Measurements from ENCODE around the gene TM4SF18. TPM values are rescaled to one million over a fixed set of nuclear protein-coding genes. Genes with fewer than 3 reads are reported as not detected.

TM4SF18 gene
- polyA plus RNA-seq, 1 donor from 2014 or later = not detected

GRCh38 chr3:149330609-149331331 lies 2.7 kb downstream of the TM4SF18 start:
- Histone ChIP-seq H3K9ac (ENCODE audit: low read length) (no peak overlapping the region), H3K4me2 (ENCODE audit: low read length) (no peak overlapping the region), H3K9me3 (ENCODE audit: low read length) (no peaks in the 10 kb centered on the region), H4K20me1 (ENCODE audit: insufficient read depth) (no peaks in the 10 kb centered on the region), H3K36me3 (ENCODE audit: insufficient read depth, low read length) (no peaks in the 10 kb centered on the region), H3K79me2 (replicated peaks; ENCODE audit: insufficient read depth, low read length) (no peaks in the 10 kb centered on the region), H2AFZ (ENCODE audit: low read depth, low read length) (no peak overlapping the region), H3K4me3 (ENCODE audit: low read length) (no peak overlapping the region), H3F3A (ENCODE audit: insufficient read depth, low read length, poor library complexity, severe bottlenecking) (no peaks in the 10 kb centered on the region), H3K27me3 (ENCODE audit: insufficient read depth, low read depth, low read length) (no peaks in the 10 kb centered on the region), H3K9me2 (ENCODE audit: insufficient read depth, low read length) (no peaks in the 10 kb centered on the region), H3K27ac (ENCODE audit: low read length) (no peak overlapping the region)
- TF ChIP-seq CTCF (IDR thresholded peaks at IDR 0.05; ENCODE audit: poor library complexity, severe bottlenecking) (no peak), EZH2 (IDR thresholded peaks at IDR 0.05; ENCODE audit: borderline replicate concordance, insufficient read depth, low read length, poor library complexity, severe bottlenecking) (no peak), SMC3 (conservative IDR thresholded peaks at IDR 0.05; ENCODE audit: poor library complexity) (no peak), TAF1 (IDR thresholded peaks at IDR 0.05; ENCODE audit: low read depth) (no peak), RAD21 (conservative IDR thresholded peaks at IDR 0.05) (no peak), EP300 (conservative IDR thresholded peaks at IDR 0.05; ENCODE audit: poor library complexity, severe bottlenecking) (no peak), REST (IDR thresholded peaks at IDR 0.05; ENCODE audit: borderline replicate concordance) (no peak), MXI1 (conservative IDR thresholded peaks at IDR 0.05; ENCODE audit: poor library complexity, severe bottlenecking) (no peak), POLR2AphosphoS5 (IDR thresholded peaks at IDR 0.05) (no peak)

DNA sequence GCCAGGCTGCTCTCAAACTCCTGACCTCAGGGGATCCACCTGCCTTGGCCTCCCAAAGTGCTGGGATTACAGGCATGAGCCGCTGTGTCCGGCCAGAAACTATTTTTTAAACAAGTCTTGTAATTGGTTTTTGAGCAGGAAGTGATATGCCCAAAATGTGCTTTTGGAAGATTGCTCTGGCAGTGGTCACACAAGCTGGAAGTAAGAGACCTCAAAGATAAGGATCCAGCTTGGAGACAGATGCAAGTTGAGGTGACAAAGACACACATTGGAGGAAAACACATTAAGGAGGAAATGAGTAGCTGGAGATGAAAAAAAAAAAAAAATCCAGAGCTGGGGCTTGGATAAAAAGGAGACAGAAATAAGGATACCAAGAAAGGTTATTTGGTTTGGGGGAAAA lies 6.3 kb downstream of the TM4SF18 start:
- Histone ChIP-seq H3K9me3 (ENCODE audit: low read length) (no peaks in the 10 kb centered on the region), H3K36me3 (ENCODE audit: insufficient read depth, low read length) (no peaks in the 10 kb centered on the region), H4K20me1 (ENCODE audit: insufficient read depth) (no peaks in the 10 kb centered on the region), H3K9ac (ENCODE audit: low read length) (no peak overlapping the region), H2AFZ (ENCODE audit: low read depth, low read length) (no peak overlapping the region), H3K9me2 (ENCODE audit: insufficient read depth, low read length) (no peaks in the 10 kb centered on the region), H3K79me2 (replicated peaks; ENCODE audit: insufficient read depth, low read length) (no peaks in the 10 kb centered on the region), H3K27ac (ENCODE audit: low read length) (no peak overlapping the region), H3K27me3 (ENCODE audit: insufficient read depth, low read depth, low read length) (no peaks in the 10 kb centered on the region), H3K4me2 (ENCODE audit: low read length) (no peak overlapping the region), H3F3A (ENCODE audit: insufficient read depth, low read length, poor library complexity, severe bottlenecking) (no peaks in the 10 kb centered on the region), H3K4me3 (ENCODE audit: low read length) (no peak overlapping the region)
- TF ChIP-seq MXI1 (conservative IDR thresholded peaks at IDR 0.05; ENCODE audit: poor library complexity, severe bottlenecking) (no peak), SMC3 (conservative IDR thresholded peaks at IDR 0.05; ENCODE audit: poor library complexity) (no peak), EZH2 (IDR thresholded peaks at IDR 0.05; ENCODE audit: borderline replicate concordance, insufficient read depth, low read length, poor library complexity, severe bottlenecking) (no peak), POLR2AphosphoS5 (IDR thresholded peaks at IDR 0.05) (no peak), EP300 (conservative IDR thresholded peaks at IDR 0.05; ENCODE audit: poor library complexity, severe bottlenecking) (no peak), TAF1 (IDR thresholded peaks at IDR 0.05; ENCODE audit: low read depth) (no peak)
